Measurements from ENCODE around the gene SCFD2. TPM values are rescaled to one million over a fixed set of nuclear protein-coding genes. Genes with fewer than 3 reads are reported as not detected.

The SCFD2 gene
- total and polyA plus RNA-seq, 2 of the 8 experiments (the other 6 are each of a cell fraction or from before 2014, with no cell fraction given) = 6.2 to 10.2 TPM

GRCh38 chr4:53076374-53076958, 289.4 kb downstream of the SCFD2 start:
- no peak overlapping the region for H2BK15ac ChIP-seq (ENCODE audit: low read length)
- no peak overlapping the region for H2AFZ ChIP-seq (ENCODE audit: low read length)
- no peak overlapping the region for H3K4ac ChIP-seq (replicated peaks; ENCODE audit: insufficient read length, low read depth, low read length)
- 96% methylated on average over 8 of the region's 8 CpGs; no CpG with 5 or more reads in 1 of the 2 experiments for WGBS, 2 experiments (ENCODE audit: extremely low coverage in 1 of 2, insufficient coverage in 1 of 2, insufficient read length in 1 of 2, insufficient replicate concordance in 2 of 2, low coverage in 1 of 2, low lambda C conversion rate in 2 of 2, missing lambda C conversion rate in 1 of 2)
- H3K9me3 ChIP-seq (ENCODE audit: insufficient read depth in 2 of 2, low read depth in 1 of 2, low read length in 1 of 2) = no peaks in the 10 kb centered on the region
- no peak overlapping the region for H3K23ac ChIP-seq (ENCODE audit: insufficient read length)
- no peaks in the 10 kb centered on the region for H3K79me2 ChIP-seq (ENCODE audit: control insufficient read depth in 1 of 2, insufficient read depth in 2 of 2, low read length in 2 of 2)
- H2BK120ac ChIP-seq (replicated peaks; ENCODE audit: low read depth, low read length) = no peak overlapping the region
- no peak overlapping the region for H3K4me3 ChIP-seq (ENCODE audit: extremely low read depth in 1 of 4, insufficient read depth in 2 of 4, low read depth in 3 of 4, low read length in 4 of 4)
- FAIRE-seq = no peak
- no peak overlapping the region for H3K18ac ChIP-seq (ENCODE audit: extremely low read depth, low read length)
- no peaks in the 10 kb centered on the region for H3K36me3 ChIP-seq (ENCODE audit: control insufficient read depth in 2 of 4, insufficient read depth in 4 of 4, low read length in 3 of 4)
- no peaks in the 10 kb centered on the region for H4K20me1 ChIP-seq (replicated peaks in 1 of 2; ENCODE audit: control insufficient read depth in 1 of 2, insufficient read depth in 2 of 2, low read length in 2 of 2)
- H3K9ac ChIP-seq (replicated peaks in 1 of 4; ENCODE audit: extremely low read depth in 1 of 4, low read depth in 3 of 4, low read length in 3 of 4) = no peak overlapping the region
- H4K5ac ChIP-seq (ENCODE audit: insufficient read length, low read depth, low read length) = no peak overlapping the region
- H2BK12ac ChIP-seq (ENCODE audit: low read depth, low read length) = no peak overlapping the region
- H3K79me1 ChIP-seq (ENCODE audit: low read depth, low read length) = no peaks in the 10 kb centered on the region
- DNase-seq (ENCODE audit: low read depth in 1 of 2, low spot score in 2 of 2) = no peak
- H2BK20ac ChIP-seq (ENCODE audit: low read length) = no peak overlapping the region
- H3K56ac ChIP-seq (replicated peaks; ENCODE audit: insufficient read length, low read depth, low read length) = no peak overlapping the region
- H3K27me3 ChIP-seq (replicated peaks in 1 of 4; ENCODE audit: control insufficient read depth in 3 of 4, extremely low read depth in 1 of 4, insufficient read depth in 3 of 4, low read length in 3 of 4) = no peaks in the 10 kb centered on the region
- no peak overlapping the region for H3K27ac ChIP-seq (ENCODE audit: low read depth, low read length)
- no peak overlapping the region for H2AK5ac ChIP-seq (ENCODE audit: low read depth, low read length)
- no peaks in the 10 kb centered on the region for H3K23me2 ChIP-seq (ENCODE audit: low read depth, low read length)
- no peak overlapping the region for H4K91ac ChIP-seq (replicated peaks; ENCODE audit: insufficient read length, low read length)
- no peak overlapping the region for H3K4me2 ChIP-seq (ENCODE audit: insufficient read depth in 1 of 2, low read depth in 2 of 2, low read length in 2 of 2)
- POLR2A ChIA-PET (ENCODE audit: partially characterized antibody) = no interaction called here
- H4K8ac ChIP-seq (ENCODE audit: extremely low read depth, insufficient read depth, low read length) = no peak overlapping the region
- H2BK5ac ChIP-seq (ENCODE audit: low read depth, low read length) = no peak overlapping the region
- CTCF ChIA-PET (ENCODE audit: partially characterized antibody) = no interaction called here
- peaks cover 0 to 4% (median 0%) of the 10 kb centered on the region in 4 experiments; a peak in 1 of 7 replicates for H3K4me1 ChIP-seq (replicated peaks in 1 of 4; ENCODE audit: control insufficient read depth in 3 of 4, insufficient read depth in 4 of 4, low read length in 3 of 4)
- no peak overlapping the region for H3K14ac ChIP-seq (ENCODE audit: insufficient read length)
- TF ChIP-seq EZH2 (IDR thresholded peaks at IDR 0.05; ENCODE audit: low read depth, low read length, severe bottlenecking) (no peak), RNF2 (IDR thresholded peaks at IDR 0.05; ENCODE audit: borderline replicate concordance, low read depth, low read length, missing control alignments, poor library complexity, severe bottlenecking) (no peak), POU5F1 (IDR thresholded peaks at IDR 0.05; ENCODE audit: low read depth, low read length) (no peak), RAD21 (IDR thresholded peaks at IDR 0.05 in 1 of 2, conservative IDR thresholded peaks at IDR 0.05 in 1 of 2; ENCODE audit: low read depth in 2 of 2, low read length in 2 of 2) (no peak), TAF1 (IDR thresholded peaks at IDR 0.05; ENCODE audit: low read depth, low read length) (no peak), PHF8 (conservative IDR thresholded peaks at IDR 0.05; ENCODE audit: low read depth, low read length) (no peak), CHD1 (IDR thresholded peaks at IDR 0.05; ENCODE audit: low read depth, low read length) (no peak), SP2 (IDR thresholded peaks at IDR 0.05; ENCODE audit: low read length) (no peak), FOSL1 (IDR thresholded peaks at IDR 0.05; ENCODE audit: insufficient read depth, low read depth, low read length) (no peak), TEAD4 (IDR thresholded peaks at IDR 0.05; ENCODE audit: low read depth, low read length) (no peak), RXRA (IDR thresholded peaks at IDR 0.05; ENCODE audit: insufficient read depth, low read depth, low read length) (no peak), SP4 (IDR thresholded peaks at IDR 0.05; ENCODE audit: low read length) (no peak), CEBPB (IDR thresholded peaks at IDR 0.05; ENCODE audit: low read depth, low read length) (no peak), MAX (IDR thresholded peaks at IDR 0.05) (no peak)

All from H1 (cell line).